Measurements from ENCODE around the gene RBM23.

GRCh38 chr14:22901799-22902198, 17.1 kb downstream of the RBM23 start:
- TF ChIP-seq CTCF (IDR thresholded peaks at IDR 0.05) (no peak), POLR2A (IDR thresholded peaks at IDR 0.05) (no peak)

All from prostate gland (tissue), 2 donors.